Vagina (tissue), 2 donors: ENCODE results near the gene ARMC9.

Experiments
- POLR2A ChIP-seq, 2 donors: fragments of 450-650 bp; IDR thresholded peaks; one replicate each; pipeline ENCODE4 v1.6.1; 2017; ENCODE audit warnings: antibody characterized with exemption in 2 of 2, mild to moderate bottlenecking in 2 of 2, moderate library complexity in 2 of 2
- TF ChIP-seq, protein P1 (sequence below), 3 experiments: fragments of 450-650 bp in 2 of 3; fragments of 200-600 bp in 1 of 3; sonication (generic) in 1 of 3; IDR thresholded peaks; one replicate each; pipeline ENCODE4 v1.5.1; 2017 to 2019; ENCODE audit warnings: antibody characterized with exemption in 3 of 3, mild to moderate bottlenecking in 2 of 3, moderate library complexity in 2 of 3

DNA sequence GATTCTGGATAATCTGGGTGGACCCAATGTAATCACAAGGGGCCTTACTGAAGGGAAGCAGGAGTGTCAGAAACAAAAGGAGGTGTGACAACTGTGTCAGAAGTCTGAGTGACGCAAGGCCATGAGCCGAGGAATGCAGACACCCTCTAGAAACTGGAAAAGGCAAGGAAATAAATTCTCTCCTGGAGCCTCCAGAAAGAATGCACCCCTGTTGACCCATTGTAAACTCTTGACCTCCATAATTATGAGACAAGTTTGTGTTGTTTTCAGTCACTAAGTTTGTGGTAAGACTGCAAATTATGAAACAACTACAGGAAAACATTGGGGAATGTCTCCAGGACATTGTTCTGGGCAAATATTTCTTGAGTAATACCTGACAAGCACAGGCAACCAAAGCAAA lies 149.7 kb downstream of the ARMC9 start:
- TF ChIP-seq, protein P1, sequence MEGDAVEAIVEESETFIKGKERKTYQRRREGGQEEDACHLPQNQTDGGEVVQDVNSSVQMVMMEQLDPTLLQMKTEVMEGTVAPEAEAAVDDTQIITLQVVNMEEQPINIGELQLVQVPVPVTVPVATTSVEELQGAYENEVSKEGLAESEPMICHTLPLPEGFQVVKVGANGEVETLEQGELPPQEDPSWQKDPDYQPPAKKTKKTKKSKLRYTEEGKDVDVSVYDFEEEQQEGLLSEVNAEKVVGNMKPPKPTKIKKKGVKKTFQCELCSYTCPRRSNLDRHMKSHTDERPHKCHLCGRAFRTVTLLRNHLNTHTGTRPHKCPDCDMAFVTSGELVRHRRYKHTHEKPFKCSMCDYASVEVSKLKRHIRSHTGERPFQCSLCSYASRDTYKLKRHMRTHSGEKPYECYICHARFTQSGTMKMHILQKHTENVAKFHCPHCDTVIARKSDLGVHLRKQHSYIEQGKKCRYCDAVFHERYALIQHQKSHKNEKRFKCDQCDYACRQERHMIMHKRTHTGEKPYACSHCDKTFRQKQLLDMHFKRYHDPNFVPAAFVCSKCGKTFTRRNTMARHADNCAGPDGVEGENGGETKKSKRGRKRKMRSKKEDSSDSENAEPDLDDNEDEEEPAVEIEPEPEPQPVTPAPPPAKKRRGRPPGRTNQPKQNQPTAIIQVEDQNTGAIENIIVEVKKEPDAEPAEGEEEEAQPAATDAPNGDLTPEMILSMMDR (IDR thresholded peaks at IDR 0.05), result no peak
- no peak for TF ChIP-seq POLR2A (IDR thresholded peaks at IDR 0.05)
